ENCODE results near the gene CDH4.

GRCh38 chr20:61567204-61567603, 315.1 kb downstream of the CDH4 start:
- TF ChIP-seq POLR2AphosphoS5 (IDR thresholded peaks at IDR 0.05; ENCODE audit: low read depth, low read length), result no peak
- no peak for TF ChIP-seq FOXP2 (optimal IDR thresholded peaks at IDR 0.05; ENCODE audit: borderline replicate concordance, extremely low read depth, extremely low read length, insufficient read depth)
- no peak for TF ChIP-seq TAF1 (IDR thresholded peaks at IDR 0.05; ENCODE audit: borderline replicate concordance, insufficient read depth, low read length)
- TF ChIP-seq REST (IDR thresholded peaks at IDR 0.05; ENCODE audit: insufficient read depth in 1 of 2, low read depth in 2 of 2, low read length in 2 of 2), result no peak

Data from PFSK-1 (cell line).